Small intestine (tissue), 16 donors: Measurements from ENCODE around the gene PIERCE2. TPM values are rescaled to one million over a fixed set of nuclear protein-coding genes. Genes with fewer than 3 reads are reported as not detected.
A peak's percentile ranks its signal among the peaks of the same experiment; 100 is the strongest.

Experiments
- DNase-seq, 2 donors: peaks; one replicate each; pipeline versions ENCODE4 v3.0.0 to v3.0.0-alpha.2; 2013
- FAIRE-seq: peaks from 2 replicates; lab custom pipeline; 2012; peaks lifted over from hg19 to GRCh38; lab: Jason Lieb, UNC
- H3K27ac ChIP-seq, 3 donors: one replicate each; pipeline ENCODE4 v1.5.1; 2013; ENCODE audit warnings: low read length in 2 of 3, mild to moderate bottlenecking in 2 of 3, control low read depth in 1 of 3, inconsistent platforms in 1 of 3, low read depth in 1 of 3, moderate library complexity in 1 of 3
- H3K27me3 ChIP-seq, 3 donors: one replicate each; pipeline ENCODE4 v1.6.1; 2013; ENCODE audit warnings: low read length in 3 of 3, inconsistent platforms in 1 of 3; ENCODE audit not compliant: control insufficient read depth in 3 of 3, insufficient read depth in 3 of 3
- H3K36me3 ChIP-seq, 3 donors: one replicate each; pipeline ENCODE4 v1.6.1; 2013; ENCODE audit warnings: low read length in 3 of 3, inconsistent platforms in 1 of 3, low read depth in 1 of 3, mild to moderate bottlenecking in 1 of 3, moderate library complexity in 1 of 3; ENCODE audit not compliant: control insufficient read depth in 3 of 3, insufficient read depth in 2 of 3
- H3K4me1 ChIP-seq, 3 donors: one replicate each; pipeline ENCODE4 v1.6.1; 2013; ENCODE audit warnings: low read length in 2 of 3, inconsistent platforms in 1 of 3, low read depth in 1 of 3, mild to moderate bottlenecking in 1 of 3, moderate library complexity in 1 of 3; ENCODE audit not compliant: control insufficient read depth in 3 of 3, insufficient read depth in 2 of 3
- H3K4me3 ChIP-seq, 3 donors: one replicate each; pipeline ENCODE4 v1.5.1; 2013; ENCODE audit warnings: low read length in 3 of 3, control low read depth in 1 of 3, inconsistent platforms in 1 of 3, low read depth in 1 of 3, mild to moderate bottlenecking in 1 of 3, moderate library complexity in 1 of 3
- H3K9me3 ChIP-seq, 2 donors: one replicate each; pipeline ENCODE4 v1.6.1; 2013; ENCODE audit warnings: low read depth in 1 of 2, low read length in 1 of 2; ENCODE audit not compliant: control insufficient read depth in 2 of 2, insufficient read depth in 1 of 2
- WGBS, 3 donors: extraction: QIAGEN DNeasy Blood & Tissue Kit; methylation state at CpG; one replicate each; pipeline ENCODE4 v1.1.7; 2013; 5-methylcytosine and 5-hydroxymethylcytosine counted together
- long read RNA-seq, 10 donors: transcript quantifications; one replicate each; lab custom pipeline, GENCODE V29; 2026
- polyA plus RNA-seq, 4 donors: library from polyadenylated mRNA; stranded (reverse) in 3 of 4; unstranded in 1 of 4; fragments of 200-250 nt in 3 of 4; fragments of 120-200 nt in 1 of 4; gene quantifications; one replicate each; pipeline versions ENCODE4 v1.2.1 to v1.2.3, GENCODE V29; 2013
- donor health status: healthy with polysubstance abuse.
- donor health status: control.
- donor health status: control.
- donor health status: Bipolar disorder and iron deficiency.
- donor health status: healthy.

The PIERCE2 gene, protein sequence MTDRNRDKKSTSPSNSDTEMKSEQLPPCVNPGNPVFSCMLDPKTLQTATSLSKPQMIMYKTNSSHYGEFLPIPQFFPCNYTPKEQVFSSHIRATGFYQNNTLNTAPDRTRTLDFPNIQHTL
- 1 to 10 TPM; 1.5 to 6.7 (median 3.0) TPM for polyA plus RNA-seq
- long read RNA-seq, donor 1 = 0 reads
- long read RNA-seq, donor 2 = 0 reads
- long read RNA-seq, donor 3 = 0 reads
- long read RNA-seq, donor 4 = 0 reads
- long read RNA-seq, donor 5 = 0 reads
- long read RNA-seq, donor 6 = 0 reads
- long read RNA-seq, donor 7, transcript C15orf65-201 (2 exons, 729 nt) = major isoform, 5 of 5 reads
- long read RNA-seq, donor 7, partial matches to known transcripts = 0 of 5 reads
- long read RNA-seq, donor 7, other reads (novel, unspliced or antisense) = 0 of 5 reads
- long read RNA-seq, donor 8 = 0 reads
- long read RNA-seq, donor 9 = 0 reads
- long read RNA-seq, donor 10, partial matches to known transcripts = 0 of 4 reads
- long read RNA-seq, donor 10, other reads (novel, unspliced or antisense) = 0 of 4 reads

DNA sequence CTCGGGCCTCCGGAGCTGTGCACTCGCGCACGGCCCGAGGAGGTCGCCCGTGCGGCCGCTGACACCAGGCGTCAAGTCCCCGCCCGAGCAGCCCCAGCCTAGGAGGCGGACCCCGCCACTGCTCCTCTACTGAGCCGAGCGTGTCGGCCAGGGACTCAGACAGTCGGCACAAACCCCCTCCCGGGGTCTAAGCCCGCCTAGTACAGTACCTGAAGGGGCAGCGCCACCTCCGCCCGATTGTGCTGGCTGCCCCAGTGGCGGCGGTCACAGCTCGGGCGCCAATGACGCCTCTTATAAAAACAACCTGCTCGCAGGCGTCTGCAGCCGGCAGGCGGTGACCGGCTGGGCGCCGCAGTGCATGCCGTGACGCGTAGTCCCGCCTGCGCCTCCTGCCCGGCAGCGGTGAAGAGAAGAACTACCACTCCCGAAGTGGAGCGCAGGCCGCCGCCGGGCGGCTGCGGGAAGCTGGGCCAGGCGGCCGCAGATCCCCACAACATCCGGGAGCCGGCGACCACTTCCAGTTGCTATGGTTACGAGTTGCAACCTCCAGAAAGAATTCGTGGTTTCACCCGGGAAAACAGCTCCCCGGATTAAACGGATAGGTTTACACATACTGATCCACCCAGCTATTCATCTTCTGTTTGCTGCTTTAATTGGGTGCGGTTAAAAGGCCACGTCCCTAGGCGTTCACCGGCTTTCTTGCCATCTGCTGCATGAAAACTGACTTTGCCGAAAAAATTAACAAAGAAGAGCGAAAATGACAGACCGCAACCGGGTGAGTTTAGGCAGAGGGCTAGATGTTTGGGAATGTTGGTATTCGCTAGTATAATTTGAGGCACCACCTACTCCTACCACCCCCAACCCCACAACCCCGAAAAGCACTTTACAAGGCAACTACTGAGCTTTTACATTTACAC is at the start of gene PIERCE2, which contains the start of gene CCPG1:
TSS of gene PIERCE2 (plus strand) at position 484 of the 917 bp plus-strand sequence. CDS start at position 758, 274 bp downstream.
TSS of gene CCPG1 (minus strand) at position 348 of the 917 bp plus-strand sequence. CDS start 18,935 bp downstream, outside the sequence.
- 0 to 1% (median 0%) methylated on average over 68 to 70 of the region's 70 CpGs for WGBS, 3 donors
- Histone ChIP-seq H3K27me3 (no peaks in the 10 kb centered on the region), H3K4me1 (peaks cover 0 to 2% (median 0%) of the 10 kb centered on the region in 3 donors), H3K36me3 (no peaks in the 10 kb centered on the region), H3K27ac (peak within 1 kb of the TSS; percentile 87 to 99 (median 98)), H3K4me3 (peak within 1 kb of the TSS; percentile 73 to 79 (median 77)), H3K9me3 (no peaks in the 10 kb centered on the region)
- no peak for FAIRE-seq
- peak; percentile 91 to 97 for DNase-seq

DNA sequence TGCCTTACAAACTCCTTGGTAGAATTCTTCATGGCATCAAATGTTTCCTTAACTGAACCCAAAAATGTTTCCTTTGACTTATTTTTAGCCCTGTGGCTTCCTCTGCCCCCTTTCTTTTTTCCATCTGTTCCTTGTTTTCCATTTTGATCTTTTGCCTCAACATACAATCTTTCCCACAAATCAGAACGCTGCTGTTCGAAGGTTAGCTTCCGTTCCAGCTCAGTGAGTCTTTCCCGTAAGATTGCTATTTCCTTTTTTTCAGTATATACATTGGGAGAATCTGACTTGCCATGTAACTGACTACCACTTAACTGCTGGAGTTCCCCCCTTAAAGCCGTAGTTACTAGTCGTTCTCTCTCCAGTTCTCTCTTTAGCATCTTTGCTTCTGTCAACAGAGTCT is 48.0 kb upstream of the PIERCE2 start:
- no peak for FAIRE-seq
- Histone ChIP-seq H3K9me3 (no peaks in the 10 kb centered on the region), H3K36me3 (peaks cover 3 to 10% (median 4%) of the 10 kb centered on the region in 3 donors), H3K4me3 (no peak overlapping the region), H3K4me1 (no peaks in the 10 kb centered on the region), H3K27ac (no peak overlapping the region), H3K27me3 (no peaks in the 10 kb centered on the region)
- DNase-seq = no peak
- 70 to 90% (median 80%) methylated on average over 6 of the region's 6 CpGs for WGBS, 3 donors

DNA sequence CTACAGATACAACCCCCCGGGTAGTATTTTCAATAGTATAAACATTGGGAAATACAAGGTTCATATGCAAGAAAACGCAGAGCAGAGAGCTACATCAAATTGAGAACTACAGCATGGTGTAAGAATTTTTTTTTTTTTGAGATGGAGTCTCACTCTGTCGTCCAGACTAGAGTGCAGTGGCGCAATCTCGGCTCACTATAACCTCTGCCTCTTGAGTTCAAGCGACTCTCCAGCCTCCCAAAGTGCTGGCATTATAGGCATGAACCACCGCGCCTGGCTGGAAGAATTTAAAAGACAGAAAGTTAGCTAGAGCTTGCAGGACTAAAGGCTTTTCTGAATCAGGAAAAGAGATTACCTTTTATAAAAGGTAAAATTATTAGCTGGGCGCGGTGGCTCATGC is 47.2 kb upstream of the PIERCE2 start:
- Histone ChIP-seq H3K4me3 (no peak overlapping the region), H3K36me3 (peaks cover 3 to 10% (median 4%) of the 10 kb centered on the region in 3 donors), H3K9me3 (no peaks in the 10 kb centered on the region), H3K27ac (no peak overlapping the region), H3K4me1 (no peaks in the 10 kb centered on the region), H3K27me3 (no peaks in the 10 kb centered on the region)
- no peak for DNase-seq
- no peak for FAIRE-seq
- 93 to 99% (median 96%) methylated on average over 10 of the region's 10 CpGs for WGBS, 3 donors

DNA sequence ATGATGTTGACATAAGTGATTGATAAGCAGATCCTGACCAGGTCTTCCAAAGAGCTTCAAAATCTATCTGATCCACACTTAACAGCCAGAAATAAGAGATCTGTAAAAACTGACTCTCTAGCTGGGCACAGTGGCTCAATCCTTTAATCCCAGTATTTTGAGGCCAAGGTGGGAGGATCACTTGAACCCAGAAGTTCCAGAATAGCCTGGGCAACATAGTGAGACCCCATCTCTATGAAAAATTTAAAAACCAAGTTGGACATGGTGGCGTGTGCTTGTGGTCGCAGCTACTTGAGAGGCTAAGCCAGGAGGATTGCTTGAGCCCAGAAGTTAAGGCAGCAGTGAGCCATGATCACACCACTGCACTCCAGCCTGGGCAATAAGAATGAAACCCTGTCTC is 45.7 kb upstream of the PIERCE2 start:
- no peaks in the 10 kb centered on the region for H3K4me1 ChIP-seq
- no peak for DNase-seq
- H3K4me3 ChIP-seq = no peak overlapping the region
- H3K27ac ChIP-seq = no peak overlapping the region
- 98 to 100% (median 98%) methylated on average over 2 of the region's 2 CpGs for WGBS, 3 donors
- no peak for FAIRE-seq
- no peaks in the 10 kb centered on the region for H3K27me3 ChIP-seq
- H3K9me3 ChIP-seq = no peaks in the 10 kb centered on the region
- H3K36me3 ChIP-seq = peaks cover 3 to 5% (median 4%) of the 10 kb centered on the region in 3 donors

DNA sequence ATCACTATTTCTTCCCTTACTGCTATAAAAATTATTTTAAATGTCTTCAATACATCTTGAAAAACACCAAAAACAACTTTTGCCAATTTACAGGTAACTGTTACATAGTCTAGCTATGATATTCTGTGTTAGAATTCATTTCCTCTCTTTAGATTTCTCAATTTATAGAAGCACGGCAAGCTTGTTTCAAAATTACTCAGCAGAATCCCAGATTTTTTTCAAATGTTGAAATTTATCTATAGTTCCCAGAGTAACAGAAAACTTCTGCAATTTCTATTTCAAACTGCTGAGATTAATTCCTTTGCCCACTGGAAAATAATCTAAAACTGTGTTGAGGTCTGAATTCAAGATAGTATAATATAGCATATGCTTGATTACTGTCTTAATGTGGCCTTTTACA is 41.3 kb upstream of the PIERCE2 start:
- FAIRE-seq (no peak), DNase-seq (no peak)
- Histone ChIP-seq H3K27ac (no peak overlapping the region), H3K4me3 (no peak overlapping the region), H3K36me3 (peaks cover 1 to 5% (median 4%) of the 10 kb centered on the region in 3 donors), H3K4me1 (no peaks in the 10 kb centered on the region), H3K27me3 (no peaks in the 10 kb centered on the region), H3K9me3 (no peaks in the 10 kb centered on the region)
- WGBS, 3 donors = 71 to 94% (median 74%) methylated on average over 1 of the region's 1 CpG

DNA sequence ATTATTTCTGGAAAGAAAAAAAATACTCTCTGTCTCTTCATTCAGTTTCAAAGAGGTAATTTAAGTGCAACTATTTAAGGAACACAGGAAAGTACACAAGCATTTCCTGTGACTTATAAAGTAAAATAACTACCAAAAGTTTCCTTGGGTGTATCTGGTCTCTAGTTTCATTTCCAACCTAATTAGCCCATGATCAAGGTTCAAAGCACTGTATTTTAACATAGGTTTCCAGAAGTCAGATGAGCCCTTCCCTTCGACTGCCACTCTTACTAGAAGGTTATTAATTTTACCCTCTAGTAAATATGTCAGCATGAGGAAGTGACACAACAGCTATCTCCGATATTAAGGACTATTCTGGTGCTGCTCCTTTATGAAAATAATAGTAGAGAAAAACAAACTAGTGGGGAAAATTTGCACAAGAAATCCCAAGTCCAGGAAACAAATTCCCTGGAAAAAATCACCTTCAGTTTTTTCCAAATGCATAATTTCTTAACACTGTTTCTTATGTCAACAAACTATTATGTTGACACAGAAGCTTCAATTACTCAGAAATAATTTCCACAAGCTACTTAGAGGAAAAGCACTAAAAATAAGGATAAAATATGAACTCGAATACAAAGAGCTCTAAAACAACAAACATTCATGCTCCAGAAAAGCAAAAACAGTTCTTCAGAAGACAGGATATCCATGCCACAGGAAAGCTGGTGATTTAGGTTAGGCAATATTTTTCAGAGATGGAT is 35.4 kb upstream of the PIERCE2 start:
- no peak overlapping the region for H3K4me3 ChIP-seq
- H3K27me3 ChIP-seq = no peaks in the 10 kb centered on the region
- no peak overlapping the region for H3K27ac ChIP-seq
- no peaks in the 10 kb centered on the region for H3K9me3 ChIP-seq
- no peaks in the 10 kb centered on the region for H3K4me1 ChIP-seq
- DNase-seq (peak; percentile 20 to 25), FAIRE-seq (no peak)
- WGBS, 3 donors = 21 to 30% (median 24%) methylated on average over 3 of the region's 3 CpGs
- peaks cover 2 to 11% (median 9%) of the 10 kb centered on the region in 3 donors for H3K36me3 ChIP-seq

DNA sequence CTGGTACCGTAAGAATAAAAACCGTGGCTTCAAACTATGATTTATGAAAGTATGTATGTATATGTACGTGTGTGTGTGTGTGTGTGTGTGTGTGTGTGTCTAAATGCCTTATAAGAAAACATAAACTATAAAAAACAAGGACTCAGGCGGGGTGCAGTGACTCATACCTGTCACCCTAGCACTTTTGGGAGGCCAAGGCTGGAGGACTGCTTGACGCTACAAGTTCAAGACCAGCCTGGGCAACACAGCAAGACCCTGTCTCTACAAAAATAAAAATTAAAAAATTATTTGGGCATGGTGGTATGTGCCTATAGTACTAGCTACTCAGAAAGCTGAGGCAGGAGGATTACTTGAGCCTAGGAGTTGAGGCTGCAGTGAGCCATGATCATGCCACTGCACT is 29.2 kb upstream of the PIERCE2 start:
- no peak for DNase-seq
- Histone ChIP-seq H3K4me3 (no peak overlapping the region), H3K27ac (no peak overlapping the region), H3K27me3 (no peaks in the 10 kb centered on the region), H3K36me3 (peaks cover 0 to 16% (median 14%) of the 10 kb centered on the region in 3 donors), H3K4me1 (no peaks in the 10 kb centered on the region), H3K9me3 (no peaks in the 10 kb centered on the region)
- FAIRE-seq = no peak
- 87 to 92% (median 92%) methylated on average over 5 of the region's 5 CpGs for WGBS, 3 donors
